OCI-LY1 (cell line): ENCODE data around the gene THAP9.
"Not testable (repeated sequence)": the region's sequence is repeated elsewhere in the genome, so short reads cannot be mapped to it uniquely, and the experiment has no call there.

Experiments used
- H2AFZ ChIP-seq: fragments of 200-600 bp; sonication (generic), shearing (Covaris generic); 2 replicates; pipeline ENCODE4 v1.6.0; 2014; ENCODE audit warnings: antibody characterized with exemption, mild to moderate bottlenecking, low read length
- H3F3A ChIP-seq: fragments of 200-600 bp; sonication (generic), shearing (Covaris generic); 2 replicates; pipeline ENCODE4 v1.6.0; 2014; ENCODE audit warnings: mild to moderate bottlenecking, antibody characterized with exemption, low read length, moderate library complexity; ENCODE audit not compliant: insufficient read depth
- H3K27ac ChIP-seq: fragments of 200-600 bp; sonication (generic); 2 replicates; pipeline ENCODE4 v1.5.1; 2014; ENCODE audit warnings: low read length, mixed run types, mild to moderate bottlenecking, low read depth; ENCODE audit not compliant: poor library complexity, severe bottlenecking
- H3K27me3 ChIP-seq: fragments of 200-600 bp; sonication (generic); 2 replicates; pipeline ENCODE4 v1.6.0; 2014; ENCODE audit warnings: antibody characterized with exemption, mild to moderate bottlenecking, low read length, moderate library complexity; ENCODE audit not compliant: insufficient read depth
- H3K36me3 ChIP-seq: fragments of 200-600 bp; sonication (generic); 2 replicates; pipeline ENCODE4 v1.6.1; 2014; ENCODE audit warnings: mild to moderate bottlenecking, antibody characterized with exemption, low read length, moderate library complexity, mixed read lengths; ENCODE audit not compliant: insufficient read depth
- H3K4me1 ChIP-seq: fragments of 200-600 bp; sonication (generic); 2 replicates; pipeline ENCODE4 v1.5.1; 2014; ENCODE audit warnings: mild to moderate bottlenecking, low read length, moderate library complexity; ENCODE audit not compliant: insufficient read depth, severe bottlenecking
- H3K4me2 ChIP-seq: fragments of 200-600 bp; sonication (generic), shearing (Covaris generic); 2 replicates; pipeline ENCODE4 v1.6.1; 2014; ENCODE audit warnings: low read length
- H3K4me3 ChIP-seq: fragments of 200-600 bp; sonication (generic); 2 replicates; pipeline ENCODE4 v1.5.1; 2014; ENCODE audit warnings: low read length, low read depth, mild to moderate bottlenecking, mixed read lengths; ENCODE audit not compliant: poor library complexity, severe bottlenecking
- H3K79me2 ChIP-seq: fragments of 200-600 bp; shearing (Covaris generic); 2 replicates; pipeline ENCODE4 v1.6.1; 2016; ENCODE audit warnings: mixed run types, low read length, mixed read lengths; ENCODE audit not compliant: insufficient read depth
- H3K9ac ChIP-seq: fragments of 200-600 bp; sonication (generic), shearing (Covaris generic); 2 replicates; pipeline ENCODE4 v1.6.1; 2014; ENCODE audit warnings: mild to moderate bottlenecking, low read length, mixed read lengths
- H3K9me2 ChIP-seq: fragments of 200-600 bp; sonication (generic), shearing (Covaris generic); 2 replicates; pipeline ENCODE4 v1.6.1; 2014; ENCODE audit warnings: low read depth, mild to moderate bottlenecking, low read length, mixed read lengths
- H3K9me3 ChIP-seq: fragments of 200-600 bp; shearing (Covaris generic); 2 replicates; pipeline ENCODE4 v1.6.1; 2014; ENCODE audit warnings: low read length, mixed read lengths
- H4K20me1 ChIP-seq: fragments of 200-600 bp; sonication (generic), shearing (Covaris generic); 2 replicates; pipeline ENCODE4 v1.6.0; 2016; ENCODE audit warnings: mild to moderate bottlenecking, low read length; ENCODE audit not compliant: insufficient read depth
- EZH2 ChIP-seq: fragments of 200-600 bp; sonication (generic), shearing (Covaris generic); IDR thresholded peaks from 2 replicates; pipeline ENCODE4 v1.8.0; 2017; ENCODE audit warnings: borderline replicate concordance, mixed run types, mild to moderate bottlenecking, antibody characterized with exemption, low read length, moderate library complexity, mixed read lengths
- TF ChIP-seq, protein P1 (sequence below): fragments of 200-600 bp; sonication (generic), shearing (Covaris generic); IDR thresholded peaks from 2 replicates; pipeline ENCODE4 v1.5.1; 2017; ENCODE audit warnings: mild to moderate bottlenecking, antibody characterized with exemption, low read length, moderate library complexity, mixed read lengths

Gene THAP9

DNA sequence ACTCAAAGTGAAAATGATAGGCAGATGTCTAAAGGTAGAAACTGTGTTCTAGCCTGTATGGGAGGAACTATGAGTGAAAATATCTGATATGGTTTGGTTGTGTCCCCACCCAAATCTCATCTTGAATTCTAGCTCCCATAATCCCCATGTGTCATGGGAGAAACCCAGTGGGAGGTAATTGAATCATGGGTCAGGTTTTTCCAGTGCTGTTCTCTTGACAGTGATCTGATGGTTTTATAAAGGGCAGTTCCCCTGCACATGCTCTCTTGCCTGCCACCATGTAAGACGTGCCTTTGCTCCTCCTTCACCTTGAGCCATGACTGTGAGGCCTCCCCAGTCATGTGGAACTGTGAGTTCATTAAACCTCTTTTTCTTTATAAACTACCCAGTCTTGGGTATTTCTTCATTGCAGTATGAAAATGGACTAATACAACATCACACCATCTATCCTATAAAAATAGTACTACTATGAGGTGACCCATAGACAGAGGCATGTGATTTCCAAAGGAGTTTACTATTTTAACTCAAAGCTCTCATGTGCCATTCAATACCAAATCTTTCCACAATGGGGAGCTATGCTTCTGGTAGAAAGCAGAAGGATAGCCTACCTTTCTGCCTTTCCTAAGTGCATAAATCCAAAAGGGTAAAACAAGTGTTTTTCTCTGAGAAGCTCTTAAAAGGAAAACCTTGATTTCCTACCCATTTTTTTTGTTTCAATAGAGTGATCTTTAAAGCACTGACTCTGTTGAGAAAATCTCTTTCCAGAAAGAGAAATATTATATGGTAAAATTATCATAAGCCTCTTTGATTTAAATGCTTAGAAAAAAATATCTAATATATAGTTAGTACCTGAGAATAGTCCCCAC is 48.4 kb upstream of the THAP9 start:
- H3K36me3 ChIP-seq: peaks cover 97% of the 10 kb centered on the region
- H3K4me1 ChIP-seq: no peaks in the 10 kb centered on the region
- no peaks in the 10 kb centered on the region for H3K9me2 ChIP-seq
- H3K27ac ChIP-seq: no peak overlapping the region
- H3K79me2 ChIP-seq: no peaks in the 10 kb centered on the region
- no peak overlapping the region for H2AFZ ChIP-seq
- no peak overlapping the region for H3K4me2 ChIP-seq
- TF ChIP-seq, protein P1, sequence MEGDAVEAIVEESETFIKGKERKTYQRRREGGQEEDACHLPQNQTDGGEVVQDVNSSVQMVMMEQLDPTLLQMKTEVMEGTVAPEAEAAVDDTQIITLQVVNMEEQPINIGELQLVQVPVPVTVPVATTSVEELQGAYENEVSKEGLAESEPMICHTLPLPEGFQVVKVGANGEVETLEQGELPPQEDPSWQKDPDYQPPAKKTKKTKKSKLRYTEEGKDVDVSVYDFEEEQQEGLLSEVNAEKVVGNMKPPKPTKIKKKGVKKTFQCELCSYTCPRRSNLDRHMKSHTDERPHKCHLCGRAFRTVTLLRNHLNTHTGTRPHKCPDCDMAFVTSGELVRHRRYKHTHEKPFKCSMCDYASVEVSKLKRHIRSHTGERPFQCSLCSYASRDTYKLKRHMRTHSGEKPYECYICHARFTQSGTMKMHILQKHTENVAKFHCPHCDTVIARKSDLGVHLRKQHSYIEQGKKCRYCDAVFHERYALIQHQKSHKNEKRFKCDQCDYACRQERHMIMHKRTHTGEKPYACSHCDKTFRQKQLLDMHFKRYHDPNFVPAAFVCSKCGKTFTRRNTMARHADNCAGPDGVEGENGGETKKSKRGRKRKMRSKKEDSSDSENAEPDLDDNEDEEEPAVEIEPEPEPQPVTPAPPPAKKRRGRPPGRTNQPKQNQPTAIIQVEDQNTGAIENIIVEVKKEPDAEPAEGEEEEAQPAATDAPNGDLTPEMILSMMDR: no peak
- TF ChIP-seq EZH2: no peak
- H3F3A ChIP-seq: no peaks in the 10 kb centered on the region
- H3K27me3 ChIP-seq: no peaks in the 10 kb centered on the region
- no peaks in the 10 kb centered on the region for H4K20me1 ChIP-seq
- H3K4me3 ChIP-seq: no peak overlapping the region
- peaks cover 16% of the 10 kb centered on the region for H3K9me3 ChIP-seq
- no peak overlapping the region for H3K9ac ChIP-seq

DNA sequence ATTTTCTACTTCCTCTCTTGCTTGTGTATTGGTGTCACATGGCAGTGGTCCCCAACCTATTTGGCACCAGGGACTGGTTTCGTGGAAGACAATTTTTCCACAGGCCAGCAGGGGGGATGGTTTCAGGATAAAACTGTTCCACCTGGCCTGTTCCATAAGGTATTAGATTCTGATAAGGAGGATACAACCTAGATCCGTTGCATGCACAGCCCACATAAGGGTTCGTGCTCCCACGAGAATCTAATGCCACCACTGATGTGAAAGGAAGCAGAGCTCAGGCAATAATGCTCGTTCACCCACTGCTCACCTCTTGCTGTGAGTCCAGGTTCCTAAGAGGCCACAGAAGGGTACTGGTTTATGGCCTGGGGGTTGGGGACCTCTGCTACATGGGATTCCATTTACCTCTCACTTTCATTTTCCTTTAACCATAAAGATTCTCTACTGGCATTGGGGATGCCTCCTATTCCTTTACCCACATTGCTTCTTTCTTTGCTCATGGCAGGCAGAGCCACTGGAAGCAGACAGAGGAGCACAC is 47.7 kb upstream of the THAP9 start:
- no peak overlapping the region for H2AFZ ChIP-seq
- no peak overlapping the region for H3K9ac ChIP-seq
- no peak overlapping the region for H3K4me2 ChIP-seq
- H3K4me1 ChIP-seq: no peaks in the 10 kb centered on the region
- no peaks in the 10 kb centered on the region for H3K27me3 ChIP-seq
- peaks cover 16% of the 10 kb centered on the region for H3K9me3 ChIP-seq
- no peaks in the 10 kb centered on the region for H4K20me1 ChIP-seq
- TF ChIP-seq, protein P1: no peak
- no peak for TF ChIP-seq EZH2
- H3K9me2 ChIP-seq: no peaks in the 10 kb centered on the region
- H3K27ac ChIP-seq: no peak overlapping the region
- no peaks in the 10 kb centered on the region for H3F3A ChIP-seq
- H3K36me3 ChIP-seq: peaks cover 97% of the 10 kb centered on the region
- H3K79me2 ChIP-seq: no peaks in the 10 kb centered on the region
- H3K4me3 ChIP-seq: no peak overlapping the region

DNA sequence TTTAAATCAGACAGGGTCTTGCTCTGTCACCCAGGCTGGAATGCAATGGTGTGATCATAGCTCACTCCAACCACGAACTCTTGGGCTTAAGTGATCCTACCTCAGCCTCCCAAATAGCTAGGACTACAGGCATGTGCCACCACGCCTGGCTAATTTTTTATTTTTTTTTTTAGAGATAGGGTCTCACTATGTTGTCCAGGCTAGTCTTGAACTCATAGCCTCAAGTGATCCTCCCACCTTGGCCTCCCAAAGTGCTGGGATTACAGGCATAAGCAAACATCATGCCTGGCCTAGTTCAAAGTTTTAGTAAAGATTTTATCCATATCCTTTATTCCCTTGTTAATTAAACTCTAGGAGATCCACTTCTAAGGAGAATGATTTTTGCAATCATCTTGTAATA is 40.0 kb upstream of the THAP9 start:
- not testable (repeated sequence) for H3K27ac ChIP-seq, H4K20me1 ChIP-seq, H2AFZ ChIP-seq, H3K27me3 ChIP-seq, H3K9ac ChIP-seq, H3K79me2 ChIP-seq, H3K4me3 ChIP-seq, H3K9me3 ChIP-seq, H3K9me2 ChIP-seq, H3K4me1 ChIP-seq, H3F3A ChIP-seq, H3K4me2 ChIP-seq
- peaks cover 59% of the 10 kb centered on the region for H3K36me3 ChIP-seq
